DMS114 treated with DMSO at 0.1 percent for 48 hours (cell line): ENCODE data around the gene ZNF385B.
A peak's percentile ranks its signal among the peaks of the same experiment; 100 is the strongest.

Experiments used
- DNase-seq: peaks from one replicate; lab custom pipeline; 2025; ENCODE audit not compliant: unreplicated experiment; lab: John Stamatoyannopoulos, UW

ZNF385B gene

GRCh38 chr2:179454443-179455171, 406.8 kb downstream of the ZNF385B start:
- no peak for DNase-seq

GRCh38 chr2:179449010-179449409, 412.4 kb downstream of the ZNF385B start:
- no peak for DNase-seq

GRCh38 chr2:179447839-179448447, 413.5 kb downstream of the ZNF385B start:
- DNase-seq: no peak

- DNase-seq: no peak
Observed at GRCh38 chr2:179447421-179447820, 414.0 kb downstream of the ZNF385B start.

GRCh38 chr2:179446476-179447141, 414.8 kb downstream of the ZNF385B start:
- no peak for DNase-seq

- no peak for DNase-seq
Observed at GRCh38 chr2:179444056-179444455, 417.4 kb downstream of the ZNF385B start.

- DNase-seq: no peak
Observed at GRCh38 chr2:179443180-179443579, 418.2 kb downstream of the ZNF385B start.

- no peak for DNase-seq
Observed at GRCh38 chr2:179442206-179442605, 419.2 kb downstream of the ZNF385B start.

- DNase-seq: no peak
Observed at GRCh38 chr2:179441551-179441950, 419.9 kb downstream of the ZNF385B start.

- peak; percentile 3 for DNase-seq
Observed at GRCh38 chr2:179440642-179441251, 420.7 kb downstream of the ZNF385B start.

- no peak for DNase-seq
Observed at GRCh38 chr2:179438654-179439053, 422.8 kb downstream of the ZNF385B start.

- no peak for DNase-seq
Observed at GRCh38 chr2:179437430-179437829, 424.0 kb downstream of the ZNF385B start.

- DNase-seq: no peak
Observed at GRCh38 chr2:179435566-179435965, 425.8 kb downstream of the ZNF385B start.

- no peak for DNase-seq
Observed at GRCh38 chr2:179435000-179435399, 426.4 kb downstream of the ZNF385B start.

- DNase-seq: no peak
Observed at GRCh38 chr2:179434357-179434756, 427.1 kb downstream of the ZNF385B start.

GRCh38 chr2:179432751-179433150, 428.7 kb downstream of the ZNF385B start:
- no peak for DNase-seq

- no peak for DNase-seq
Observed at GRCh38 chr2:179429597-179429996, 431.8 kb downstream of the ZNF385B start.

- DNase-seq: no peak
Observed at GRCh38 chr2:179429060-179429471, 432.3 kb downstream of the ZNF385B start.

GRCh38 chr2:179428649-179429048, 432.8 kb downstream of the ZNF385B start:
- no peak for DNase-seq

- DNase-seq: no peak
Observed at GRCh38 chr2:179427065-179427464, 434.3 kb downstream of the ZNF385B start.

GRCh38 chr2:179424571-179424970, 436.8 kb downstream of the ZNF385B start:
- DNase-seq: no peak
